D721Med (cell line): ENCODE measurements around the gene TRAPPC3L.

Experiments
- DNase-seq: peaks from one replicate; pipeline ENCODE4 v3.0.0; 2011; ENCODE audit warnings: low spot score; ENCODE audit not compliant: insufficient read length
- FAIRE-seq: peaks from 2 replicates; lab custom pipeline; 2011; peaks lifted over from hg19 to GRCh38; lab: Jason Lieb, UNC
- TF ChIP-seq, protein P1 (sequence below): IDR thresholded peaks from 2 replicates; pipeline ENCODE4 v1.5.1; 2012; ENCODE audit warnings: mild to moderate bottlenecking, control low read depth; ENCODE audit not compliant: insufficient read depth; ENCODE audit errors: missing control alignments

The TRAPPC3L gene

DNA sequence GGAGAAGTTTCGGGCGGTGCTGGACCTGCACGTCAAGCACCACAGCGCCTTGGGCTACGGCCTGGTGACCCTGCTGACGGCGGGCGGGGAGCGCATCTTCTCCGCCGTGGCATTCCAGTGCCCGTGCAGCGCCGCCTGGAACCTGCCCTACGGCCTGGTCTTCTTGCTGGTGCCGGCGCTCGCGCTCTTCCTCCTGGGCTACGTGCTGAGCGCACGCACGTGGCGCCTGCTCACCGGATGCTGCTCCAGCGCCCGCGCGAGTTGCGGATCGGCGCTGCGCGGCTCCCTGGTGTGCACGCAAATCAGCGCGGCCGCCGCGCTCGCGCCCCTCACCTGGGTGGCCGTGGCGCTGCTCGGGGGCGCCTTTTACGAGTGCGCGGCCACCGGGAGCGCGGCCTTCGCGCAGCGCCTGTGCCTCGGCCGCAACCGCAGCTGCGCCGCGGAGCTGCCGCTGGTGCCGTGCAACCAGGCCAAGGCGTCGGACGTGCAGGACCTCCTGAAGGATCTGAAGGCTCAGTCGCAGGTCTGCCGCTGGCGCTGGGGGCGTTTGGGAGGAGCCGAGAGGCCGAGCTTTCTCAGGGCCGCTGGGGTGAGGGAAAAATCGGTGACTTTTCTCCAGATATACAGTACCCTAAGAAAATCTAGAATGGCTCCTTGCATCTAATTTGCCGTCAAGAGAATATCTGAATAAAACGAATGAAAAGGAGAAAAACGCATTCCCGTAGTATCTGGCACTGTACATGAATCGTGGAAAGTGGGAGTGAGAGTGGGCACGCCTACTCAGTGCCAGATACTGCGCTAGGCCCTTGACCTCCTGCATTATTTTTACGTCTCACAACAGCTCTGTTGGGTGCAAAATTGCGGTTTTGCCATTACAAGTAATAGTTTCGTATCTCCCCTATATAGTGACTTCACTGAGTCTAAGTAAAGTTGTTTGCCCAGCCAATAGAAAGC is 83.3 kb downstream of the TRAPPC3L start:
- no peak for FAIRE-seq
- TF ChIP-seq, protein P1, sequence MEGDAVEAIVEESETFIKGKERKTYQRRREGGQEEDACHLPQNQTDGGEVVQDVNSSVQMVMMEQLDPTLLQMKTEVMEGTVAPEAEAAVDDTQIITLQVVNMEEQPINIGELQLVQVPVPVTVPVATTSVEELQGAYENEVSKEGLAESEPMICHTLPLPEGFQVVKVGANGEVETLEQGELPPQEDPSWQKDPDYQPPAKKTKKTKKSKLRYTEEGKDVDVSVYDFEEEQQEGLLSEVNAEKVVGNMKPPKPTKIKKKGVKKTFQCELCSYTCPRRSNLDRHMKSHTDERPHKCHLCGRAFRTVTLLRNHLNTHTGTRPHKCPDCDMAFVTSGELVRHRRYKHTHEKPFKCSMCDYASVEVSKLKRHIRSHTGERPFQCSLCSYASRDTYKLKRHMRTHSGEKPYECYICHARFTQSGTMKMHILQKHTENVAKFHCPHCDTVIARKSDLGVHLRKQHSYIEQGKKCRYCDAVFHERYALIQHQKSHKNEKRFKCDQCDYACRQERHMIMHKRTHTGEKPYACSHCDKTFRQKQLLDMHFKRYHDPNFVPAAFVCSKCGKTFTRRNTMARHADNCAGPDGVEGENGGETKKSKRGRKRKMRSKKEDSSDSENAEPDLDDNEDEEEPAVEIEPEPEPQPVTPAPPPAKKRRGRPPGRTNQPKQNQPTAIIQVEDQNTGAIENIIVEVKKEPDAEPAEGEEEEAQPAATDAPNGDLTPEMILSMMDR = no peak
- DNase-seq = no peak

DNA sequence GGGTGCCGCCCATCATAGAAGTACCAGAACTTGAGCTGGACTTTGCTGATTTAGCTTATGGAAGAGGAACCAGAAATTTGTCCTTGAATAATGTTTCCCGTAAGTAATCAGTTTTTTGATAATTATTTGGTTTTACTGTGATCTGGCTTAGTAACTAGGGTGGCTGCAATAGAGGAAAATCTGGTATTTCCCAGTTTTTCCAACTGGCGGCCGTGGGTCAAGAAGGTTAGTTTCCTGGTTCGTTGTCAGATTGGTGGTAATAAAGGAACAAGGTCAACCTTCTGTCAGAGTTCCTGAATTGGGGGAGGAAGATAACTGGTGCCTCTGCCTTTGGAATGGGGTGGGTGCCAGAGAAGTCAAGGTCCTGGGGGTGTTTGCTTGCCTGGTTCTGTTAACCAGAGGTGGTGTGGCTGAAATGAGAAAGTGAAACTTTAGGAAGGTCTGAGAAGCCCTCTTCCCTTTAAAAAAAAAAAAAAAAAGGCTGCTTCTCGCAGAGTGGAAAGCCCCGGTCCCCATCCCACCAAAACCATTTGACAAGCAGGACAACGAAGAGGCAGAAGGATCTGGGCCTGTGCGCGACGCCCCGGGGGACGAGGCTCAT is 84.1 kb downstream of the TRAPPC3L start, which contains the start of gene CALHM6:
TSS of gene CALHM6 (plus strand) at position 45 of the 601 bp plus-strand sequence. CDS start at position 600, 555 bp downstream.
- DNase-seq (no peak), FAIRE-seq (no peak)

DNA sequence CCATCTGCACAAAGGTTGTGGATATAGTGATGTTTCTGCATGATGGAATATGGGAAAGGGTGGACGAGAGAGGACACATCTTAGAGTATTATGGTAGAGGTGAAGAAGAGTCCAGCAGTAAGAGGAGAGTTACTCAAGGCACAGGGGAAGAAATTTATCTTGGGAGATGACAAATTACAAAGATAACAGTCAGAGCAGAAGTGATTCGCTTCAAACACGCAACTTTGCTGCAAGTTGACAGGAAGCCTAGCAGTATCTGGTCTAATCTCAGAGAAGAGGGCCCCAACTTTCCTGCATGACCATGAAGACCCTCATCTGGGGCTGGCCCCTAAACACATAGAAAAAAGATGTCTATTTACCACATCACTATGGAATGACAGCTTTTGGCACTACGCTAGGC is 85.6 kb downstream of the TRAPPC3L start:
- DNase-seq = no peak
- TF ChIP-seq, protein P1 = no peak
- no peak for FAIRE-seq

More for the DNA sequence above, 84.1 kb downstream of the TRAPPC3L start, which contains the start of gene CALHM6:
- TF ChIP-seq, protein P1 = no peak

DNA sequence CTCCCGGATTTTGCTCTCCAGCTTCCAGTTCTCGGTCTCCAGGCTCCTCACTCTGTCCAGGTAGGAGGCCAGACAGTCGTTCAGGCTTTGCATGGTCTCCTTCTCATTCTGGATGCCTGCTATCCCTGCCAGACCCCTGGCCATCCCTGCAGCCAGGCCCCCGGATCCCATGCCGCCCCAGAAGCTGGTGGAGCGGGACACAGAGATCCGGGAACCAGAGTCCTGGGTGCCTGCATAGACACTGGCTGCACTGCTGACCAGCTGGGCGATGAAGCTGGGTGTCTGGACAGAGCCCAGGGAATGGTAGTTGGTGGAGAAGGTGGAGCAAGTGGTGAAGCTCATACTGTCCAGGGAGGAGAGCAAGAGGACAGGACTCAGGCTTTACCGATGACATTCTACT is 87.2 kb downstream of the TRAPPC3L start:
- TF ChIP-seq, protein P1 = no peak
- no peak for FAIRE-seq

DNA sequence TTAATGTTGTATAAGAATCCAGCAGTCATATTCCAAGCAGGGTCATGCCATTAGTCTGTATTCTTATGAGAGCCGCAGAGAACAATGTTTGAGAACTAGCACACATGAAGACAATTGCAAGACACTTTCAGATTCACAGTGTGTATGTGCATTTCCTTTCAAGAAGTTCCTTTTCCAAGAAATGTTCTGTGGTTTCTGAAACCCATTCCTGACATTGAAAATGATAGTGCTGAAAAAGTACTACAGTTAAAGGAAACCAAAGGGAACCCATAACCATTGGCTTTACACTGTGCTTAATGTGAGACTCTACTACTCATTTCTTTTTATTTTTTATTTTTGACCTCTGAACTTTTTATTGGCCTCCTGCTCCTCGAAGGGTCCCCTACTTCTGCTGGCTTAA is 88.6 kb downstream of the TRAPPC3L start:
- DNase-seq = no peak
- TF ChIP-seq, protein P1 = no peak
- FAIRE-seq = no peak

More for the DNA sequence above, 87.2 kb downstream of the TRAPPC3L start:
- DNase-seq = no peak

DNA sequence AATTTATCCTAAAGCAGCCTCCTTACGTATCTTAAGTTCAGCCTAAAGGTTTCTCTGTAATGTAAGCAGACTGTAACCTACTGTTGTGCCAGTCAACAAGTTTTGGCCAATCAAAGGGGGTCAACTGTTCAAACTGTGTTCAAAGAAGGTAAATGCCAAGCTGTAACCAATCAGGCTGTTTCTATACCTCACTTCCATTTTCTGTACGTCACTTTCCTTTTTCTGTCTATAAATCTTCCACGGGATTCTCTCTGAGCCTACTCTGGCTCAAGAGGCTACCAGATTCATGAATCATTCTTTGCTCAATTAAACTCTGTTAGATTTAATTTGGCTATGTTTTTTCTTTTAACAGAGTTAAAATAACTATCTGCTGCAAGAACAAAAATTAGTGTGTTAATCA is 89.4 kb downstream of the TRAPPC3L start:
- TF ChIP-seq, protein P1 = no peak
- DNase-seq (no peak), FAIRE-seq (no peak)
